ENCODE results near the gene NBL1.
A peak's percentile ranks its signal among the peaks of the same experiment; 100 is the strongest.

The NBL1 gene

GRCh38 chr1:19643602-19644394, at the start of gene NBL1:
TSS of gene NBL1 (plus strand) at chr1:19644311. CDS start at chr1:19655031, 10,720 bp downstream.
- Mint-ChIP-seq H3K36me3 (no peaks in the 10 kb centered on the region), H3K9me3 (ENCODE audit: low read depth) (no peaks in the 10 kb centered on the region), H3K27ac (peak within 1 kb of the TSS; percentile 85), H3K4me1 (ENCODE audit: low read depth) (peaks cover 27% of the 10 kb centered on the region), H3K27me3 (peaks cover 1% of the 10 kb centered on the region), H3K4me3 (peak within 1 kb of the TSS; percentile 95)

DNA sequence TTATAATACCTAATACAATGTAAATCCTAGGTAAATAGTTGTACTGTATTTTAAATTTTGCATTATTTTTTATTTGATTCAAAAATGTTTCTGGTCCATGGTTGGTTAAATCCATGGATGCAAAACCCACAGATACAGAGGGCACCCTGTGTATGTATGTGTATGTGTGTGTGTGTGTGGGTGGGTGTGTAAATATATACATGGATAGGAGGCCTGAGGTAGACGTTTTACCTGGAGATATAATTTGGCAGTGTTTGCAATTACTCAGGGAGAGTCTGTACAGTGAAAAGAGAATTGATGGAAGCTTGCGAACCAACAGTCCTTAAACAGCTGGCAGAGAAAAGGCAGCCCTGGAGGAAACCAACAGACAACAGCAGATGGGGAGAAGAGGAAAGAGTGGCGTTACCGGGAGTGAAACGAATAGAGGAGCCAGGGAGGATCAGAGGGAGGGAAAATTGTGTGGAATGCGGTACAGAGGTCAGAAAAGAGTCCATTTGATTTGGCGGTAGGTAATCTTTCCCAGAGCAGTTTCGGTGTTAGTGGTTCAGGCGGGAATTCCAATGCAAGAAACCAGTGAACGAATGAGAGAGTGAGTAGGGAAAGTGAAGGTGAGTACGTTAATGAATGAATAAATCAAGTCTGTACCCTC, 47.9 kb upstream of the NBL1 start:
- Mint-ChIP-seq H3K4me3 (peak overlapping the region; percentile 99), H3K4me1 (ENCODE audit: low read depth) (peaks cover 44% of the 10 kb centered on the region), H3K27me3 (no peaks in the 10 kb centered on the region), H3K9me3 (ENCODE audit: low read depth) (peaks cover 3% of the 10 kb centered on the region), H3K27ac (peak overlapping the region; percentile 100), H3K36me3 (peaks cover 21% of the 10 kb centered on the region)

- Mint-ChIP-seq H3K27ac (peak overlapping the region; percentile 100), H3K4me3 (peak overlapping the region; percentile 99), H3K4me1 (ENCODE audit: low read depth) (peaks cover 50% of the 10 kb centered on the region), H3K9me3 (ENCODE audit: low read depth) (peaks cover 3% of the 10 kb centered on the region), H3K27me3 (no peaks in the 10 kb centered on the region), H3K36me3 (peaks cover 25% of the 10 kb centered on the region)
Observed at GRCh38 chr1:19596714-19597495, 47.2 kb upstream of the NBL1 start.

DNA sequence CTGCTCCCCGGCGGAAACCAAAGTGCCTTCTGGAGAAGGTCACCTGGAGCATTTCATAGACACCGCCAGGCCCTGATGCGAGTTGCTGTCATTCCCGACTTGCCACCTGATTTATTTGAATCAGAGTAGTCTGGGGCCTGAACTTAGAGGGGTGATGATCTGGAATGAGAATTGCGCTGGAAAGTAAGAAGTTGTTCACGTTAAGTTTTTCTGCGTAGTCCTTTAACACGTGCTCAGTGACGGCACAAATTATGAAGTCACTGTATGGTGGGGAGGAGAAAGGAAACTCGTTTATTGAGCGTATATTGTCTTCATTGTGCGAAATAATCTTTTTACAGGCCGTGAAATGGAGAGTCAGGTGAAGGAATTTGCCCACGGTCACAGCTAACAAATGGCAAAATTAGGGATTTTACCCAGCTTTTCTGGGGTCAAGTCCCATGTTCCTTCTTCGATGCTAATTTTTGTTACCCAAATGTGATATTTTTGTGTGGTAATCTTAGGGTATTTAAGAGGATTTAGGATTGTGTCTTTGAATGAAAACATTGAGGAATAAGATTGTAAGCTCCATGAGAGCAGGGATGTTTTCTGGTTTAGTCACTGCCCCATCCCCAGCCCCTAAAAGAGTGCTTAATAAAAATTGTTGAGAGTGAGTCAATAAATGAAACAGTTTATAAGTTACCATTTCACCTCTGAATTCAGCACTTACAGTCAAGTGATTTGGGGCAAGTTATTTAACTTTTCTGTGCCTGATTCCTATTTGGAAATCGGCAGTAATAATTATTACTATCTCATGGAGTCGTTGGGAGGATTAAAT, 46.4 kb upstream of the NBL1 start:
- Mint-ChIP-seq H3K9me3 (ENCODE audit: low read depth) (peaks cover 3% of the 10 kb centered on the region), H3K36me3 (peaks cover 30% of the 10 kb centered on the region), H3K4me1 (ENCODE audit: low read depth) (peaks cover 58% of the 10 kb centered on the region), H3K4me3 (peak overlapping the region; percentile 99), H3K27ac (peak overlapping the region; percentile 100), H3K27me3 (no peaks in the 10 kb centered on the region)

GRCh38 chr1:19599810-19600209, 44.3 kb upstream of the NBL1 start:
- no peaks in the 10 kb centered on the region for H3K27me3 Mint-ChIP-seq
- peak overlapping the region; percentile 91 for H3K27ac Mint-ChIP-seq
- peak overlapping the region; percentile 79 for H3K4me3 Mint-ChIP-seq
- H3K9me3 Mint-ChIP-seq (ENCODE audit: low read depth), result peaks cover 3% of the 10 kb centered on the region
- H3K4me1 Mint-ChIP-seq (ENCODE audit: low read depth), result peaks cover 77% of the 10 kb centered on the region
- H3K36me3 Mint-ChIP-seq, result peaks cover 35% of the 10 kb centered on the region

DNA sequence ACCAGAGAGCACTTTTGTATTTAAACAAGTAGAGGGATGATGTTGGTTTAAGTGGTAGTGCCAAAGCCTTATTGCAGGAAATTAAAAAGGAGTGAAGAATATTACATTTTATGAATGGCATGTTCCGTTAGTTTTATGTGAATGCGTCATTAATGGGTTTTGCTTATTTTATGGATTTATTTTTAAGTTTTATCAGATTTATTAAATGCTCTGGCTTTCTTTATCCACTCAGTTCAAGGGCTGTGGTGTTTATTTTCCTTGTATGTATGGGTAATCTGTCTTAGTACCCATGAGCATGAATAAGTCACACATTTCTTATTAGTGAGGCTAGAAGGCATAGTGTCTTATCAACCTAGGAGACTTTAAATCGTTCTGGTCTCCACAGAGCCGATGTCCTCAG, 41.6 kb upstream of the NBL1 start:
- peak overlapping the region; percentile 74 for H3K27ac Mint-ChIP-seq
- peaks cover 34% of the 10 kb centered on the region for H3K36me3 Mint-ChIP-seq

DNA sequence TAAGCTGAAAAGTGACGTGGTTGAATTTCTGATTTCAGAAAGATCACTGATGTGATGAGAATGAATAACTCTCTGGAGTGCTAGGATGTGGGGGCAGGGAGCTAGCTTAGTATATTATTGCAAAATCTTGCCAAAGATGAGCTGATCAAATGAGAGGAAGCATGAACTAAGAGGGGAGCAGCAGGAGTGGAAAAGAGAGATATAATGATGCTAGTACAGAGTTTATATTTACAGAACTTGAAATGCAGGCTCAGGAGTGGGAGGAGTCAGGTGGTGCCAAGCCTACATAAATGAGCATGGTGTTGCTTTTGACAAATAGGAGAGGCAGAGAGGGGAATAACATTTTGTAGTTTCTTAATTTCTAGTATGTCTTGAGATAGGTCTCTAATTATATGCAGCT, 38.1 kb upstream of the NBL1 start:
- peak overlapping the region; percentile 66 for H3K4me3 Mint-ChIP-seq
- H3K27me3 Mint-ChIP-seq, result no peaks in the 10 kb centered on the region
- H3K27ac Mint-ChIP-seq, result peak overlapping the region; percentile 87
- H3K9me3 Mint-ChIP-seq (ENCODE audit: low read depth), result no peaks in the 10 kb centered on the region
- peaks cover 17% of the 10 kb centered on the region for H3K36me3 Mint-ChIP-seq
- peaks cover 79% of the 10 kb centered on the region for H3K4me1 Mint-ChIP-seq (ENCODE audit: low read depth)

More for the DNA sequence above, 41.6 kb upstream of the NBL1 start:
- Mint-ChIP-seq H3K4me3 (peak overlapping the region; percentile 55), H3K4me1 (ENCODE audit: low read depth) (peaks cover 92% of the 10 kb centered on the region), H3K9me3 (ENCODE audit: low read depth) (peaks cover 3% of the 10 kb centered on the region), H3K27me3 (no peaks in the 10 kb centered on the region)

GRCh38 chr1:19606817-19607642, 37.1 kb upstream of the NBL1 start:
- peak overlapping the region; percentile 87 for H3K27ac Mint-ChIP-seq
- H3K4me1 Mint-ChIP-seq (ENCODE audit: low read depth), result peaks cover 70% of the 10 kb centered on the region
- peaks cover 12% of the 10 kb centered on the region for H3K36me3 Mint-ChIP-seq
- H3K4me3 Mint-ChIP-seq, result peak overlapping the region; percentile 66
- H3K27me3 Mint-ChIP-seq, result no peaks in the 10 kb centered on the region
- no peaks in the 10 kb centered on the region for H3K9me3 Mint-ChIP-seq (ENCODE audit: low read depth)

DNA sequence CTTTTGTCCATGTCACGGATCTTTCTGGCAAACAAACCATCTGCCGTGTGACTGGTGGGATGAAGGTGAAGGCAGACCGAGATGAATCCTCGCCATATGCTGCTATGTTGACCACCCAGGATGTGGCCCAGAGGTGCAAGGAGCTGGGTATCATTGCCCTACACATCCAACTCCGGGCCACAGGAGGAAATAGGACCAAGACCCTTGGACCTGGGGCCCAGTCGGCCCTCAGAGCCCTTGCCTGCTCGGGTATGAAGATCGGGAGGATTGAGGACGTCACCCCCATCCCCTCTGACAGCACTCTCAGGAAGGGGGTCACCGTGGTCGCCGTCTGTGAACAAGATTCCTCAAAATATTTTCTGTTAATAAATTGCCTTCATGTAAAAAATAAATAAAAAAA, 35.9 kb upstream of the NBL1 start:
- H3K27ac Mint-ChIP-seq, result peak overlapping the region; percentile 66

DNA sequence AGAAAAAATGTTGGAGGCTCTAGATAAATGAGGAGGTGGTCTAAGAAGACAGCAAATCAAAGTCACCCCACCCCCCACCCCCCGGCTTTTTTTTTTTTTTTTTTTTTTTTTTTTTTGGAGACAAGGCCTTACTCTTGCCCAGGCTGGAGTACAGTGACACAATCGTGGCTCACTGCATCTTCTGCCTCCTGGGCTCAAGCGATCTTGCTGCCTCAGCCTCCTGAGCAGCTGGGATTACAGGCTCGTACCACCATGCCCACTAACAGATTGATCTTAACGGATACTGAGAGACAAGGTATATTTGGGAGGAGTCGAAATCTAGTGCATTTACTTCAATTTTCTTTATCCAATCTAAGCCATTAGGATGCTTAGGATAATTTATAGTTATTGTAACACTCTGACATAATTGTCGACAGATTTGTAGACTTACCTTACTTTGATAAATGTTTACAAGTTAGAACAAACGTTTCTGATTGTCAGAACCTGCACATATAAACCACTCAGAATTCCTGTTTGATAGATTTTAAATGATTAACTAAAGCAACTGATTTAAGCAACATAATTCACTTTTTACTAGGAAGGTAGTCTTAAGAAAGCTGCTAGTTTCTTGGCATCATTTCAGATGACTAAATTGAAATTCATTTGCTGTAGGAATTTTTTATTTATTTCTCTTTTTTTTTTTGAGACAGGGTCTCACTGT, 33.7 kb upstream of the NBL1 start:
- no peaks in the 10 kb centered on the region for H3K9me3 Mint-ChIP-seq (ENCODE audit: low read depth)
- no peaks in the 10 kb centered on the region for H3K27me3 Mint-ChIP-seq
- peaks cover 52% of the 10 kb centered on the region for H3K4me1 Mint-ChIP-seq (ENCODE audit: low read depth)
- H3K4me3 Mint-ChIP-seq, result no peak overlapping the region
- H3K36me3 Mint-ChIP-seq, result peaks cover 3% of the 10 kb centered on the region
- H3K27ac Mint-ChIP-seq, result peak overlapping the region; percentile 28

More for the DNA sequence above, 35.9 kb upstream of the NBL1 start:
- Mint-ChIP-seq H3K27me3 (no peaks in the 10 kb centered on the region), H3K36me3 (peaks cover 9% of the 10 kb centered on the region), H3K4me3 (peak overlapping the region; percentile 6), H3K9me3 (ENCODE audit: low read depth) (no peaks in the 10 kb centered on the region), H3K4me1 (ENCODE audit: low read depth) (peaks cover 65% of the 10 kb centered on the region)

- peaks cover 3% of the 10 kb centered on the region for H3K36me3 Mint-ChIP-seq
- no peaks in the 10 kb centered on the region for H3K9me3 Mint-ChIP-seq (ENCODE audit: low read depth)
- H3K4me3 Mint-ChIP-seq, result no peak overlapping the region
Observed at GRCh38 chr1:19612530-19612929, 31.6 kb upstream of the NBL1 start.

DNA sequence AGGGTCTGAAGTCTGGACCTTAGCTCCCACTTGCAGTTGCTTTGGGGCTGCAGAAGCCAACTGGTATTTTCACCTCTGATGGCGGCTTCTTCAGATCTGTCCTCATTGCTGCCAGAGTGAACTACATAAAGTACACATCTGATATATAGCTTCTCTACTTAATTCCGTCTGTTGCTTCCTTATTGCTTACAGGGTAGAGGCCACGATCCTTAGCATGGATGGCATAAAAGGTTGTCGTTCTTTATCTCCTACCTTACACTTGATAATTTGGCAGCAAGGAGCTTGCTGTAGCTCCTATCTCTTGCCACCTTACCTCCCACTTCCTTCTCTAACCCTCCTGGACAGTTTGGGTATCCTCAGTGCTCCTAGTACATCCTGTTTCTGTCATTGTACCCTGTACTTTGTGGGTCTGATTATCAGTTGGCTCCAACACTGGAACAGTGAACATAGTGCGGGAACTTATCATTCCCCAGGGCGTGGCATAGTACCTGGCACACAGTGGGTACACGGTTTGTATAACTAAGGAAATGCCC, 30.9 kb upstream of the NBL1 start:
- no peaks in the 10 kb centered on the region for H3K27me3 Mint-ChIP-seq
- no peaks in the 10 kb centered on the region for H3K9me3 Mint-ChIP-seq (ENCODE audit: low read depth)
- H3K4me3 Mint-ChIP-seq, result no peak overlapping the region
- H3K27ac Mint-ChIP-seq, result peak overlapping the region; percentile 2
- H3K36me3 Mint-ChIP-seq, result no peaks in the 10 kb centered on the region
- peaks cover 28% of the 10 kb centered on the region for H3K4me1 Mint-ChIP-seq (ENCODE audit: low read depth)

More at GRCh38 chr1:19612530-19612929, 31.6 kb upstream of the NBL1 start:
- Mint-ChIP-seq H3K4me1 (ENCODE audit: low read depth) (peaks cover 35% of the 10 kb centered on the region), H3K27me3 (no peaks in the 10 kb centered on the region), H3K27ac (no peak overlapping the region)

DNA sequence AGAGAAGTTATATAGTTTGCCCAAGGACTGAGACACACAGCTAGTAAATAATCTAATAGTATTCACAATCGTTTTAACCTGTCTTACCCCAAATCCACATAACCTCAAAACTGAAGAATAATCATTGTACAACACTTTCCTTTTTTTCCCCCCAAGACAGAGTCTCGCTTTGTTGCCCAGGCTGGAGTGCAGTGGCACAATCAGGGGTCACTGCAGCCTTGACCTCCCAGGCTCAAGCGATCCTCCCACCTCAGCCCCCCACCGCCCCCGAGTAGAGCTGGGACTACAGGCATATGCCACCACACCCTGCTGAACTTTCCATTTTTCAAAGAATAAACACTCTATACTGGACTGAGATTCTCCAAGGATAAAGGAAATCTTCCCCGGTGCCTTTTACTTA, 28.7 kb upstream of the NBL1 start:
- Mint-ChIP-seq H3K4me3 (no peak overlapping the region), H3K27ac (no peak overlapping the region), H3K4me1 (ENCODE audit: low read depth) (peaks cover 30% of the 10 kb centered on the region), H3K36me3 (peaks cover 2% of the 10 kb centered on the region), H3K27me3 (no peaks in the 10 kb centered on the region), H3K9me3 (ENCODE audit: low read depth) (no peaks in the 10 kb centered on the region)
